NCI-H1092 (cell line): Measurements from ENCODE around the gene EGFR.

ENCODE experiments used
- DNase-seq: peaks from one replicate; lab custom pipeline; 2025; lab: John Stamatoyannopoulos, UW

Gene EGFR

DNA sequence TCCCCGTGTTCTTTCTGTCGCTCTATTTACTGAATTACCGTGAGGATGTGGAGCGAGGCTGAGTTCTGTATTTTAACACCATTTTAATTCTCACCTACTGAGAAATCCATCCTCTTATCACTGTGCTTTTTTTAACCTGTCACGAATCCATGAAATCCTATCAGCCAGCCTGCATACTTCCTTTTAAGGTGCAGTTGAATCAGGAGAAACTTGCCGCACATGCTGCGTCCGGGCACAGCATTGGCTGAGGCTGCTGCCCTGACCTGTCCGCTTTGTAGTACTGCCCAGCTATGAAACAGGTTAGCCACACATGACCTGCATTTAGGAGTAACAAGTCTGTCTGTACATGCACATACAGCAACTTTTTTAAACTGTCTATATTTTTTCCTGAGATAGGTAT lies 82.5 kb downstream of the EGFR start:
- DNase-seq, result no peak

DNA sequence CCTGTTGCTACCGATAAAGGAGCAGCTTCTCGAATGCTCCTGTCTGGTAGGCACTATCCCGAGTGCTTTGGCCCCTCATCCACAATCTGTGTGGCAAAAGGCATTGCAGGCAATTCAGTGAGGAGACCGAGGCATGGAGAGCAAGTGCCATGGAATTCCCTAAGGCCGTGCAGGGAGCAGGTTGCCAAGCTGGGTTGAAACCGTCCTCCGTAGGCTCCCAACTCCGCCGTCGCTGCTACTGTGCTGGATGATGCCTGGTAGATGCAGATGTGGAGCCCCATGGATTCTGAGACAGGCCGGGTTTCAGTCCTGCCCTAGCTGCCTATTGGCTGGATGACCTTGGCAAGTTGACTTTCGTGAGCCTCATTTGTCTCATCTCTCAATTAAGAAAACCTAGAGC lies 85.3 kb downstream of the EGFR start:
- DNase-seq, result no peak

DNA sequence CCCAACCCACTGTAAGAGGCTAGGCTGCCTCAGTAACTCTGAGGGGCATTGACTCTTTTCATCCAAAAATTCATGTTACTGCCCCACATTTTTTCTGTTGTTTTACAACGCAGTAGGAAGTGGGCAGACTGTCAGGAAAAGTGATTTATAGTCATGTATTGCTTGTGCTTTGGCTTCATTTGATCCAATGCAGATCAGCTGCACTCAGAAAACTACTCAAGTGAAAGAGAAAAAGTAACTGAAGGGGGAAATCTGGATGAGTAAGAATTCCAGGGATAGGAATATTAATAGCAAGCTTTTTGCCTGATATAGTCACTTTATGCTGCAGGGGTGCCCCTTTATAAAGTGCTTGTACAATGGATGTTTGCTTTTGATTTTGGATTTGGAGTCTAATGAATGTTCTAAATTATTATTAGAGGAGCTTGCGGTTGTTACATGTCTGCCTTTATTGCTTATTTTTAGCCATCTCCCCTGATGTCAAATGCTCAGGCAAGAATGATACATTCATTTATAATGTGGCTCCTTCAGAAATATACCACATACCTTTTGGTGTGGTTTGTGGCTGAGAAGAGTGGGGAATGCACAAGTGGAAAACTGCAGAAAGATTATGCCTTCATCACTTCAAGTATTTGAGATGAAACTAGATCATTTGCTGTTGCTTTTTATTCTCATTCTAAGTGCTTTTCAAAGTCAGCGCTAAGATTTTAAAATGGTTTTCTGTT lies 86.1 kb downstream of the EGFR start:
- no peak for DNase-seq

DNA sequence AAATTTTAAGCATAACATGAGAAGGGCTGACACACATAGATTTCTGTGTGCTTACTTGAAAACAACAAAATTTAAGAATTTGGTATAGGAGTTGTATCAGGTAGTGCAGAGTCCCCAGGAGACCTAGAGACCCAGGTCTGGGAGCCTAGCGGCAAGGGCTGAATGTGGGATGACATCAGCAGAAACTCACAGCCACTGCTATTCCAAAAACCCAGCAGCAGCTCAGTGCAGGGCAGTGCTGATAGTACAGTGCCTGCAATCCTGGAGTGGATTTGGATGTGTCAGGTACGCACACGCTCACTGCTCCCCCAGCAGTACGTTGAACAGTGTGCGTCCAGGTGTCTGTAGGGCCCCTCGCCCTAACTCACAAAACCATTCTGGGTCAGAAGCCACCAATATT lies 87.1 kb downstream of the EGFR start:
- DNase-seq, result no peak

GRCh38 chr7:55107946-55108345 lies 89.1 kb downstream of the EGFR start:
- no peak for DNase-seq

DNA sequence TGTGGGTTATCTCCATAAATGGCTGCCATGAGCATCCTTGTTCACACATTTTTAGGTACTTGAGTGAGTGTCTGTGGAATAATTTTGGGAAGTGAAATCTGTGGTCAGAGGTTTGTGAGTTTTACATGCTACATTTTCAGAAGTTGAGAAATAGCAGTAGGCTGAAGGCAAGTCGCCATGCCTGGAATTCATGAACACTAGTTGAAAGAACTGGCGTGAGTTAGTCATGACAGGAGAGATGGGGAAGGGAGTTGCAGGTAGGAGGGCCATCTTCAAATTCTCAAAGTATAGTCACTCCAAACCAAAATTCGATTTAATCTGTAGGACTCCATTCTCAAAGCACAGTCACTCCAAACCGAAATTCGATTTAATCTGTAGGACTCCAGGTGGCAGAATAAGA lies 89.6 kb downstream of the EGFR start:
- DNase-seq, result no peak

- DNase-seq, result no peak
Observed at GRCh38 chr7:55108818-55109217, 90.0 kb downstream of the EGFR start.

- no peak for DNase-seq
Observed at GRCh38 chr7:55109404-55110167, 90.8 kb downstream of the EGFR start.

GRCh38 chr7:55110282-55110992 lies 91.6 kb downstream of the EGFR start:
- no peak for DNase-seq

- DNase-seq, result no peak
Observed at GRCh38 chr7:55110993-55111361, 92.2 kb downstream of the EGFR start.

DNA sequence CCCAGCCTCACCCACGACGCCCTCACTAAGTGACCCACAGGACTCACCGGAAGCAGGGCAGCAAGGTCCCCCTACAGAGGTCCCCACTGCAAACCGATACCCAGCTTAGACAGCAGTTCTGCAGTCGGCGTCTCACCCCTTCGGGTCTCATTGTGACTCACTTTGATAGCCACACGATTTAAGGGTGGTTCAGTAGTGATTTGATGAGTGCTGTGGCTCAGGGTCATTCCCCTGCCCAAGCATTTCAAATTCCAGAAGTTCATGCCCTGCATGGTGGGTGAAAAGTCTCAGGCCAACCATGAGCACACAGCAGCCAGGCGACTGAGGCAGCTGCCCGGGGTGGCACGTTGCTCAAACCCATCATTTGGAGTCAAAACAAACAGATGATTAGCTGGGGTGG lies 93.2 kb downstream of the EGFR start:
- no peak for DNase-seq

DNA sequence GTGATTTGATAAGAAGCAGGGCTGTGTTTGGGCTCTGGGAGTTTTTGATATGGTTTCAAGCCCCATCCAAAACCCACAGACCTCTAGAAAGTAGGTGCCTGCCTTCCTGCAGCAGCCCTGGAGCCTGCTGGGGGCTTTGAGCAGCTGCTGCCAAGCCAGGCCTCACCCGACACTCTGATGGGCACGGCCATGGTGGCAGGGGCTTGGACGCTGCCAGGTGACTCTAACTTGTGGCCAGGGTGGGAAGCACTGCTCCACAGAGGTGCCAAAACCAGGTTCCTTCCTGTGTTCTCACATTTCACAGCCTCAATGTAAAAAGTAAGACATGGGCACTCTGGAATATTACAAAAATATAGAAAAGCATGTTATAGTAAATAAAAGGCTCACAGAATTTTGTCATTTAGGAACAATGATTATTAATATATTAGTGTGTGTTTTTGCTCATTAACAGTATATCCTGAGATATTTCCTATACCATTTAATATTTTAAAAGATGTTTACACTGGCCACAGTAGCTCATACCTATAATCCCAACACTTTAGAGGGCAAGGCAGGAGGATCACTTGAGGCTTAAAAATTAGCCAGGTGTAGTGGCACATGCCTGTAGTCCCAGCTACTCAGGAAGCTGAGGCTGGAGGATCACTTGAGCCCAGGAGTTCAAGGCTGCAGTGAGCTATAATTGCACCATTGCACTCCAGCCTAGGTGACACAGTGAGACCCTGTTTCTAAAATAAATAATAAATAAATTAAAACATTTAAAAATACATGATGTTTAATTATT lies 95.1 kb downstream of the EGFR start:
- no peak for DNase-seq

- no peak for DNase-seq
Observed at GRCh38 chr7:55117286-55117685, 98.5 kb downstream of the EGFR start.

- DNase-seq, result no peak
Observed at GRCh38 chr7:55118426-55118825, 99.6 kb downstream of the EGFR start.

GRCh38 chr7:55119571-55119970 lies 100.8 kb downstream of the EGFR start:
- no peak for DNase-seq

GRCh38 chr7:55120074-55120473 lies 101.3 kb downstream of the EGFR start:
- DNase-seq, result no peak

GRCh38 chr7:55120501-55121198 lies 101.8 kb downstream of the EGFR start:
- DNase-seq, result peak; percentile 29

DNA sequence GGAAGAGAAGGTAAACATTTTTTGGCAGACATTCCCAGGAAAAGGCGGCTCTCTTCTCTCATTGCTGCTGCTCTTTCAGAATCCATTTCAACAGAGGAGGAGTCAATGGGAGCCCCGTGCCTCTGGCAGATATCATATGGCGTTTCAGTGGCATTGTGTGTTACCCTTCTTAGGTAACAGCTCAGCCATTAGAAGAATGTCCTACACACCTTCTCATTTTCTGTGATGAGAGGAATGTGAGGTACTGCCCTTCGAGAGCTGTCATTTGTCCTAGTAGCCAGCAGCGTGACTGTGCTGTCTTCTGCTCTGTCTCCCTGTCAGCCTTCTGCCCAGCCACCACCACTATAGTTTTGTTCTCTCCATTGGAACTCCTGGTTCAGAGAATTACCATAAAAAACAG lies 102.4 kb downstream of the EGFR start:
- DNase-seq, result no peak

DNA sequence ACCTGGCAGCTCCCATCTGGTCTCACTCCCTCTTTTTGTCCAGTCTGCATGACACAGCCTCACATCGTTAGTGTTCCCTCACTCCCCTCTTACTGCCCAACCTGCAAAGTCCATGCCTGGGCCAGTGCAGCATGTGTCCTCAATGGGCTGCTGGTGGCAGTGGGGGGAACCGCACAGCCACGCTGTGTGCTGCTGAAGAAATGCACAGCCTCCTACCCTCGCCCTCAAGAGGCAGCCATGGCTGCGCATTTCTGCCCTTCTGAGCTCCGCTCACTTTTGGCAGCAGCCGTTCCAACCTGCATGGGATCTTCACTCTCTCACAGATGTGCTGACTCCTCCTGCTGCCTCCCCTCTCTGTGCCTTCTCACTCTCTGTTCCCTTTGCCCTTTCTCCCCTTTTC lies 103.4 kb downstream of the EGFR start:
- DNase-seq, result no peak

GRCh38 chr7:55124989-55125875 lies 106.4 kb downstream of the EGFR start:
- no peak for DNase-seq

DNA sequence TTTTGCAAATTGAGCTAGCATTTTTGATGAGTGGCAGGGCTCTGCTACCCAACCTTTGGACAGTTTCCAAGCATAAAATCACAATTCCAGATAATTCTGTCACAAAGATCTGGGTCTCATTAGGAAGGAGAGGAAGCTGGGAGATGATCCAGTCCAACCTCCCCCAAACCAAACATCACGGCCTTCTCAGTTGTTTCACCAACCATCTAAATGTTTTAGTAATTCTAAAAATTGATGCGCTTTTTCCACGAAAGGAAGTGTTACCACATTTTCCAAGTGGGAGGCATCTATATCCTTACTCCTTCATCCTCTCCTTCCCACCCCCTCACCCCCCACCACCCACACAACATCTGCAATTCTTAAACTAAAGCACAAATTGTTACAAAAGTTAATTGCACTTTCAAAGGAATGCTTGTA lies 108.3 kb downstream of the EGFR start:
- DNase-seq, result peak; percentile 46
